Measurements from ENCODE around the gene FNDC8.

- TF ChIP-seq RFX1 (IDR thresholded peaks at IDR 0.05) (no peak), ZBTB49 (CRISPR knock-in tag; IDR thresholded peaks at IDR 0.05; ENCODE audit: borderline replicate concordance) (no peak), ETS1 (conservative IDR thresholded peaks at IDR 0.05; ENCODE audit: control insufficient read depth, low read depth, low read length) (no peak), HCFC1 (IDR thresholded peaks at IDR 0.05; ENCODE audit: low read depth, low read length) (no peak), FIP1L1 (IDR thresholded peaks at IDR 0.05; ENCODE audit: low read depth, low read length, poor library complexity, severe bottlenecking) (no peak), PRPF4 (IDR thresholded peaks at IDR 0.05; ENCODE audit: insufficient read depth, low read depth, low read length, poor library complexity, severe bottlenecking) (no peak), ADNP (tag; IDR thresholded peaks at IDR 0.05) (no peak), USF1 (CRISPR knock-in tag; IDR thresholded peaks at IDR 0.05) (no peak), ELF1 (tag; IDR thresholded peaks at IDR 0.05) (no peak), ARID3A (IDR thresholded peaks at IDR 0.05; ENCODE audit: borderline replicate concordance, low read depth, low read length) (no peak), PHB2 (IDR thresholded peaks at IDR 0.05; ENCODE audit: low read depth) (no peak), TCF3 (CRISPR knock-in tag; IDR thresholded peaks at IDR 0.05) (no peak)
Observed at GRCh38 chr17:35094902-35095301, 26.5 kb upstream of the FNDC8 start.
